Stimulated activated CD4-positive, alpha-beta T cell treated with anti-CD3 and anti-CD28 coated beads, Interleukin-4, amount 100 ng/mL, for 48 hours (primary cell): Measurements from ENCODE around the gene HLX.

Source experiments
- DNase-seq, 2 donors: peaks; one replicate each; pipeline ENCODE4 v3.0.0-alpha.2; 2020; ENCODE audit warnings: low read depth in 2 of 2

HLX gene

GRCh38 chr1:220882061-220882891 is 3.0 kb downstream of the HLX start:
- no peak for DNase-seq

- DNase-seq = no peak
Observed at GRCh38 chr1:220884109-220884980, 5.1 kb downstream of the HLX start.

- DNase-seq = no peak
Observed at GRCh38 chr1:220884981-220885918, 6.0 kb downstream of the HLX start.

GRCh38 chr1:220885971-220886370 is 6.7 kb downstream of the HLX start:
- DNase-seq = no peak

- no peak for DNase-seq
Observed at GRCh38 chr1:220886470-220887201, 7.4 kb downstream of the HLX start.

GRCh38 chr1:220887202-220887519 is 7.9 kb downstream of the HLX start:
- DNase-seq = no peak

GRCh38 chr1:220887520-220888416 is 8.5 kb downstream of the HLX start:
- no peak for DNase-seq

- DNase-seq = no peak
Observed at GRCh38 chr1:220888417-220888986, 9.3 kb downstream of the HLX start.

GRCh38 chr1:220889333-220889732 is 10.1 kb downstream of the HLX start:
- no peak for DNase-seq

- DNase-seq = no peak
Observed at GRCh38 chr1:220889848-220890287, 10.6 kb downstream of the HLX start.

GRCh38 chr1:220890602-220891001 is 11.4 kb downstream of the HLX start:
- DNase-seq = no peak

GRCh38 chr1:220891224-220892085 is 12.2 kb downstream of the HLX start:
- DNase-seq = no peak

GRCh38 chr1:220892086-220892376 is 12.8 kb downstream of the HLX start:
- DNase-seq = no peak

- DNase-seq = no peak
Observed at GRCh38 chr1:220892997-220893700, 13.9 kb downstream of the HLX start.

- DNase-seq = no peak
Observed at GRCh38 chr1:220893701-220894024, 14.4 kb downstream of the HLX start.

- DNase-seq = no peak
Observed at GRCh38 chr1:220894025-220894923, 15.0 kb downstream of the HLX start.

- DNase-seq = no peak
Observed at GRCh38 chr1:220894924-220895256, 15.6 kb downstream of the HLX start.
